IMR-90 (cell line): ENCODE results near the gene MCTP1. TPM values are rescaled to one million over a fixed set of nuclear protein-coding genes. Genes with fewer than 3 reads are reported as not detected.

Source experiments
- ATAC-seq: fragments of 200-7000 bp; cut with Tn5 transposase; 2 replicates; pipeline ENCODE4 v1.9.1; 2020; ENCODE audit warnings: low read depth, mild to moderate bottlenecking, moderate library complexity
- BruUV-seq: library from RNA; stranded (reverse); fragments of 400-500 nt; replicated peaks from 2 replicates; lab custom pipeline; 2021; lab: Mats Ljungman, UMichigan
- CTCF ChIA-PET: fragments of 300-600 bp; formaldehyde crosslinking; extraction: SDS; loops from one replicate; lab custom pipeline; 2021; ENCODE audit warnings: antibody characterized with exemption; lab: Yijun Ruan, JAX
- POLR2A ChIA-PET: fragments of 300-600 bp; sonication (Branson Sonifier 250); formaldehyde crosslinking; loops from one replicate; lab custom pipeline; 2022; ENCODE audit warnings: antibody characterized with exemption; ENCODE audit not compliant: unreplicated experiment; lab: Charles Lee
- DNase-seq: peaks from one replicate; pipeline ENCODE4 v3.0.0; 2013
- H2AFZ ChIP-seq: replicated peaks from 2 replicates; pipeline ENCODE3; 2013; ENCODE audit warnings: low read length, mild to moderate bottlenecking; ENCODE audit not compliant: poor library complexity
- H2AK5ac ChIP-seq: 2 replicates; pipeline ENCODE4 v1.6.1; 2013; ENCODE audit warnings: low read depth, low read length, inconsistent platforms
- H2AK9ac ChIP-seq: replicated peaks from 2 replicates; pipeline ENCODE3; 2013; ENCODE audit warnings: mild to moderate bottlenecking, low read depth, low read length, moderate library complexity; ENCODE audit not compliant: poor library complexity
- H2BK120ac ChIP-seq: 2 replicates; pipeline ENCODE4 v1.6.1; 2013; ENCODE audit warnings: low read depth, low read length, inconsistent platforms
- H2BK15ac ChIP-seq: 3 replicates; pipeline ENCODE4 v1.6.1; 2013; ENCODE audit warnings: low read depth, low read length, inconsistent platforms
- H2BK20ac ChIP-seq: 2 replicates; pipeline ENCODE4 v1.6.1; 2013; ENCODE audit warnings: low read depth, mild to moderate bottlenecking, inconsistent platforms, low read length, moderate library complexity
- H2BK5ac ChIP-seq: 2 replicates; pipeline ENCODE4 v1.6.1; 2013; ENCODE audit warnings: mild to moderate bottlenecking, low read depth, low read length, inconsistent platforms; ENCODE audit not compliant: poor library complexity, severe bottlenecking
- H3K14ac ChIP-seq: replicated peaks from 2 replicates; pipeline ENCODE4 v1.6.1; 2013; ENCODE audit warnings: low read depth, low read length, inconsistent platforms
- H3K18ac ChIP-seq: 2 replicates; pipeline ENCODE4 v1.6.1; 2013; ENCODE audit warnings: low read depth, low read length, control low read depth
- H3K23ac ChIP-seq: 2 replicates; pipeline ENCODE4 v1.6.1; 2013; ENCODE audit warnings: low read depth, low read length, inconsistent platforms
- H3K27ac ChIP-seq: 2 replicates; pipeline ENCODE4 v1.5.1; 2013; ENCODE audit warnings: mild to moderate bottlenecking, control low read depth, low read length; ENCODE audit not compliant: insufficient read depth
- H3K27me3 ChIP-seq: 2 replicates; pipeline ENCODE4 v1.6.1; 2013; ENCODE audit warnings: low read length; ENCODE audit not compliant: control insufficient read depth, insufficient read depth
- H3K36me3 ChIP-seq: 2 replicates; pipeline ENCODE4 v1.6.1; 2013; ENCODE audit warnings: low read length, mixed read lengths; ENCODE audit not compliant: control insufficient read depth, insufficient read depth
- H3K4ac ChIP-seq: 2 replicates; pipeline ENCODE4 v1.6.1; 2013; ENCODE audit warnings: low read depth, low read length, inconsistent platforms
- H3K4me1 ChIP-seq: 2 replicates; pipeline ENCODE4 v1.6.1; 2013; ENCODE audit warnings: low read length, mixed read lengths; ENCODE audit not compliant: control insufficient read depth, insufficient read depth
- H3K4me2 ChIP-seq: 2 replicates; pipeline ENCODE4 v1.6.1; 2013; ENCODE audit warnings: low read depth, mild to moderate bottlenecking, control low read depth, low read length, moderate library complexity
- H3K4me3 ChIP-seq: 2 replicates; pipeline ENCODE4 v1.5.1; 2013; ENCODE audit warnings: low read depth, mild to moderate bottlenecking, control low read depth, low read length, moderate library complexity; ENCODE audit not compliant: insufficient read depth
- H3K56ac ChIP-seq: 2 replicates; pipeline ENCODE4 v1.6.1; 2013; ENCODE audit warnings: low read length, inconsistent platforms; ENCODE audit not compliant: insufficient read depth; ENCODE audit errors: extremely low read depth
- H3K79me1 ChIP-seq, 2 experiments: 2 replicates each; pipeline ENCODE4 v1.6.1; 2013; ENCODE audit warnings: low read length in 2 of 2, inconsistent platforms in 1 of 2, low read depth in 1 of 2
- H3K9ac ChIP-seq: 2 replicates; pipeline ENCODE4 v1.6.1; 2013; ENCODE audit warnings: low read depth, low read length, control low read depth
- H3K9me1 ChIP-seq: 2 replicates; pipeline ENCODE4 v1.6.1; 2013; ENCODE audit warnings: low read length, inconsistent platforms; ENCODE audit not compliant: insufficient read depth
- H3K9me3 ChIP-seq: 2 replicates; pipeline ENCODE4 v1.6.1; 2013; ENCODE audit warnings: low read length; ENCODE audit not compliant: control insufficient read depth, insufficient read depth
- H4K20me1 ChIP-seq: 2 replicates; pipeline ENCODE4 v1.6.1; 2013; ENCODE audit warnings: low read length, inconsistent platforms; ENCODE audit not compliant: insufficient read depth
- H4K5ac ChIP-seq: 2 replicates; pipeline ENCODE4 v1.6.1; 2013; ENCODE audit warnings: mild to moderate bottlenecking, low read depth, low read length, control low read depth
- H4K8ac ChIP-seq, 2 experiments: 2 replicates each; pipeline ENCODE4 v1.6.1; 2013; ENCODE audit warnings: low read depth in 2 of 2, low read length in 2 of 2, control low read depth in 1 of 2, inconsistent platforms in 1 of 2
- H4K91ac ChIP-seq: 2 replicates; pipeline ENCODE4 v1.6.1; 2013; ENCODE audit warnings: low read depth, low read length, inconsistent platforms; ENCODE audit not compliant: insufficient read depth
- BHLHE40 ChIP-seq: fragments of 150-350 bp; IDR thresholded peaks from 2 replicates; pipeline ENCODE4 v1.6.1; 2016; ENCODE audit warnings: mild to moderate bottlenecking, low read depth, low read length
- CHD1 ChIP-seq: IDR thresholded peaks from 2 replicates; pipeline ENCODE4 v1.6.1; 2012; ENCODE audit warnings: low read depth, low read length, improper control_type of control experiment
- CTCF ChIP-seq: conservative IDR thresholded peaks from 2 replicates; pipeline ENCODE4 v1.5.1; 2012; ENCODE audit warnings: mild to moderate bottlenecking, low read depth, low read length, improper control_type of control experiment
- ELK1 ChIP-seq: fragments of 150-350 bp; IDR thresholded peaks from 2 replicates; pipeline ENCODE4 v1.6.1; 2016; ENCODE audit warnings: low read depth, mild to moderate bottlenecking, low read length, moderate library complexity, borderline replicate concordance
- MAFK ChIP-seq: IDR thresholded peaks from 2 replicates; pipeline ENCODE4 v1.6.1; 2012; ENCODE audit warnings: low read depth, low read length, improper control_type of control experiment
- MAZ ChIP-seq: IDR thresholded peaks from 2 replicates; pipeline ENCODE4 v1.6.1; 2012; ENCODE audit warnings: low read depth, mild to moderate bottlenecking, low read length, improper control_type of control experiment, moderate library complexity, borderline replicate concordance
- MXI1 ChIP-seq: IDR thresholded peaks from 2 replicates; pipeline ENCODE4 v1.6.1; 2012; ENCODE audit warnings: low read depth, mild to moderate bottlenecking, low read length, moderate library complexity, borderline replicate concordance
- NFE2L2 ChIP-seq: fragments of 150-350 bp; IDR thresholded peaks from 2 replicates; pipeline ENCODE4 v1.6.1; 2016; ENCODE audit warnings: low read depth, mild to moderate bottlenecking, low read length
- POLR2A ChIP-seq: IDR thresholded peaks from 2 replicates; pipeline ENCODE4 v1.6.1; 2012; ENCODE audit warnings: mild to moderate bottlenecking, low read depth, low read length
- RCOR1 ChIP-seq: IDR thresholded peaks from 2 replicates; pipeline ENCODE4 v1.6.1; 2012; ENCODE audit warnings: mild to moderate bottlenecking, low read length, improper control_type of control experiment; ENCODE audit not compliant: insufficient replicate concordance
- RFX5 ChIP-seq: IDR thresholded peaks from 2 replicates; pipeline ENCODE4 v1.8.0; 2012; ENCODE audit warnings: low read depth, mild to moderate bottlenecking, low read length, moderate library complexity
- SMC3 ChIP-seq: fragments of 150-350 bp; IDR thresholded peaks from 2 replicates; pipeline ENCODE4 v1.6.1; 2016; ENCODE audit warnings: low read depth, mild to moderate bottlenecking, antibody characterized with exemption, low read length, moderate library complexity
- USF2 ChIP-seq: fragments of 150-350 bp; IDR thresholded peaks from 2 replicates; pipeline ENCODE4 v1.6.1; 2017; ENCODE audit warnings: mild to moderate bottlenecking, antibody characterized with exemption, low read length, low read depth
- WGBS, 2 experiments: methylation state at CpG; one replicate each; pipeline versions ENCODE4 v1.1.5 to v1.1.7; 2013; ENCODE audit warnings: missing lambda C conversion rate in 2 of 2; ENCODE audit not compliant: insufficient read length in 1 of 2; ENCODE audit errors: extremely low coverage in 2 of 2; 5-methylcytosine and 5-hydroxymethylcytosine counted together
- dilution Hi-C: fragments of 300-500 bp; cut with HindIII; formaldehyde crosslinking; loops from one replicate; pipeline ENCODE4 v1.14.3; 2018; ENCODE audit warnings: low sequenced_read_pairs; ENCODE audit not compliant: unreplicated experiment
- in situ Hi-C: fragments of 300-500 bp; cut with MboI; formaldehyde crosslinking; loops from 3 replicates; pipeline ENCODE4 v1.14.3; 2019; ENCODE audit warnings: low sequenced_read_pairs, inconsistent platforms, mixed read lengths
- intact Hi-C: fragments of 100-400 bp; cut with micrococcal nuclease; formaldehyde crosslinking; loops from 2 replicates; pipeline ENCODE4 v1.10.0; 2022
- polyA plus RNA-seq, 3 experiments: library from polyadenylated mRNA; depleted of rRNA; stranded (reverse); fragments of >200 nt; gene quantifications; 2 replicates each; pipeline ENCODE4 v1.2.3, GENCODE V29; 2012; ENCODE audit warnings: low replicate concordance in 1 of 3
- total RNA-seq: library from RNA; depleted of rRNA; stranded (reverse); fragments of >200 nt; gene quantifications from 2 replicates; pipeline ENCODE4 v1.2.3, GENCODE V29; 2012

MCTP1 gene
- total and polyA plus RNA-seq, 2 of the 4 experiments (the other 2 are of a cell fraction): 0.21 TPM; not detected in 1

GRCh38 chr5:94691291-94691690 is 593.6 kb downstream of the MCTP1 start:
- CTCF ChIA-PET: no interaction called here
- peaks cover 2% of the 10 kb centered on the region; the same call in 1 of the 2 replicates for H3K36me3 ChIP-seq
- in situ Hi-C loops: loop anchor here (10.0 kb wide), 1 partner anchor 1106 kb away; the partner anchor contains the start of genes NR2F1 and NR2F1-AS1

More at GRCh38 chr5:94691291-94691690, 593.6 kb downstream of the MCTP1 start:
- POLR2A ChIA-PET: no interaction called here
- Histone ChIP-seq H3K9ac (no peak overlapping the region), H4K20me1 (no peaks in the 10 kb centered on the region), H2AFZ (no peak overlapping the region), H4K5ac (no peak overlapping the region), H3K56ac (no peak overlapping the region), H3K4me1 (peaks cover 4% of the 10 kb centered on the region), H3K79me1 (no peaks in the 10 kb centered on the region), H2AK9ac (no peak overlapping the region), H3K14ac (no peak overlapping the region), H3K9me3 (no peaks in the 10 kb centered on the region), H3K27ac (no peak overlapping the region), H2AK5ac (no peak overlapping the region), H2BK5ac (no peak overlapping the region), H3K4me3 (no peak overlapping the region), H2BK15ac (no peak overlapping the region), H4K8ac (no peak overlapping the region), H3K4ac (no peak overlapping the region), H4K91ac (no peak overlapping the region), H3K4me2 (no peak overlapping the region), H3K23ac (no peak overlapping the region), H2BK120ac (no peak overlapping the region), H3K27me3 (no peaks in the 10 kb centered on the region), H2BK20ac (no peak overlapping the region), H3K9me1 (0 out of 2 replicates have a peak, but pooled peaks cover 3% of the 10 kb centered on the region), H3K18ac (no peak overlapping the region)
- intact Hi-C loops (loop anchor here (5.0 to 10.0 kb wide), 5 partner anchors 74 to 1104 kb away; partner anchors contain the start of genes KIAA0825 and SLF1), dilution Hi-C loops (no loop called here)
- no TSS peak for BruUV-seq
- ATAC-seq (no peak), DNase-seq (no peak)
- TF ChIP-seq NFE2L2: no peak
- TF ChIP-seq MAZ: no peak
- TF ChIP-seq SMC3: no peak
- TF ChIP-seq RCOR1: no peak
- no peak for TF ChIP-seq CTCF
- TF ChIP-seq POLR2A: no peak
- TF ChIP-seq RFX5: no peak
- TF ChIP-seq MXI1: no peak
- no peak for TF ChIP-seq CHD1
- no peak for TF ChIP-seq MAFK
- TF ChIP-seq ELK1: no peak
- TF ChIP-seq BHLHE40: no peak
- TF ChIP-seq USF2: no peak
- no CpG with 5 or more reads among the region's 1 CpG for WGBS, 2 experiments
